ENCODE results near the gene UBE2V1.
"Not testable (repeated sequence)": the region's sequence is repeated elsewhere in the genome, so short reads cannot be mapped to it uniquely, and the experiment has no call there.

Gene UBE2V1

GRCh38 chr20:50112512-50113419 is at the start of gene UBE2V1:
TSS of gene UBE2V1 (minus strand) at chr20:50113150. CDS start at chr20:50113128, 22 bp downstream.
- DNase-seq = peak; percentile 82 to 87

DNA sequence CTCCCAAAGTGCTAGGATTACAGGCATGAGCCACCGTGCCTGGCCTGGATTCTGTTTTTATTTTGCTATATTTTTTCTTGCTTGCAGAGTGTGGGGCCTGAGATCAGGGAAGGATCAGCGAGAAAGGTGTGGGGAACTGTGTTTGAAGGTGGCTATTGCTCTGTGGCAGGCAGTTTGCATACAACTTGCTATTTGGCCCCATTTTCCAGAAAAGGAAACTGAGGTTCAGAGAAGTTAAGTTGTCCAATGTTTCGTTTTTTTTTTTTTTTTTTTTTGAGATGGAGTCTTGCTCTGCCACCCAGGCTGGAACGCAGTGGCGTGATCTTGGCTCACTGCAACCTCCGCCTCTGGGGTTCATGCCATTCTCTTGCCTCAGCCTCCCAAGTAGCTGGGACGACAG is 48.5 kb upstream of the UBE2V1 start:
- not testable (repeated sequence) for DNase-seq

DNA sequence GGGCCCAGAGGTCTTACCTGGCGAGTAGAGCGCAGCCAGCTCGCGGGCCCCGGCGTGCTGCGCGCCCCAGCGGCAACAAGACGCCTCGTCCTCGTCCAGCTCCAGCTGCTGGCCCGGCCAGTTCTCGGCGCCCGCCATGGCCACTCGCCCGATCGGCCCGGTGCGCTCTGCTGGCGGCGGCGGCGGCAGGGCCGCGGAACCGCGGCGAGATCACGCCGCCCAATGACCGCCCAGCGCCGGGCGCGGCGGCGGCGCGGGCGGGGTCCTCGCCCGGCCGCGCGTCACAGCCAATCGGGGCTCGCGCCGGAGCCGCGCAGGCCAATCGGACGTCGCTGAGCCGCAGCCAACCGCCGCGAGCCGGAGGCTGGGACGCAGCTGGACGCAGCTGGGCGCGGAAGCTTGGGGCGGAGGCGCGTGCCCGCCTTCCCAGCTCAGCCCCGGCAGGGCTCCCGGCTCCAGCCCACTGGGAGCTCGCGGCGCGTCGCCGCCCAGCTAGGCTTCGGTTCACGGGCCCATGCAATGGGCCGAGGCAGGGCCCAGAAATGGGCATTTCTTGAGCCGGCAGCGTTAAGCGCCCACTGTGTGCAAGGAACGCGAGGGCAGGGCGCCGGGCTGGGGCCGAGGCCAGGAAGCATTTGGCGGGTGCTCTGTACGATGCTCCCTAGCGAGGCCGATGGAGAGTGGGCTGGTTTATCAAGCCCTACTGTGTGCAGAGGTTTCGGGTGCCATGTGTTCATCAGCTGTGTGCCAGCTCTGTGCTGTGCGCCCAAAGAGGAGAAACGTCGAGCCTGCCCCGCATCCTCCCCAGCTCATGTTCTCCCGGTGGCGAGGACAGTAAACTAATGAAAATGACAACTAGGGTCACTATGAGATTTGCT is 40.8 kb upstream of the UBE2V1 start, which contains the start of gene PEDS1:
Gene PEDS1 (minus strand): TSS at position 224 of the 878 bp plus-strand sequence. CDS start 86 bp downstream, at position 138.
- peak; percentile 65 to 87 for DNase-seq

DNA sequence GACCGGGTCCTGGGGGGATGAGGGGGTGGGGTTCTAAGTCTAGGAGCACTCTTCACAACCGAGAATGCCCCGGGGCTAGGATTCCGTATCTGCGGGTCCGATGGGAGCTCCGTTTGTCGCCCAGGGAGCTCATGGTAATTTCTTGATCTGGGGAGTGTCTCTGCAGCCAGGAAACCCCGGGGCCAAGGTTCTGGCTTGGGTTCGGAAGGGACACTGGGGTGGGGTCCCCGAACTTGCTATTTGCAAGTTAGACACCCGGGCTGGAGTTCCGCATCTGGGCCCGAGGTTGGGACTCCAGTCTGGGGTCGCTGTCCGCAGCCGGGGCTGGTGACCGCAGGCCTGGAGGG is 40.2 kb upstream of the UBE2V1 start:
- no peak for DNase-seq

GRCh38 chr20:50152394-50153152 is 39.6 kb upstream of the UBE2V1 start:
- no peak for DNase-seq

DNA sequence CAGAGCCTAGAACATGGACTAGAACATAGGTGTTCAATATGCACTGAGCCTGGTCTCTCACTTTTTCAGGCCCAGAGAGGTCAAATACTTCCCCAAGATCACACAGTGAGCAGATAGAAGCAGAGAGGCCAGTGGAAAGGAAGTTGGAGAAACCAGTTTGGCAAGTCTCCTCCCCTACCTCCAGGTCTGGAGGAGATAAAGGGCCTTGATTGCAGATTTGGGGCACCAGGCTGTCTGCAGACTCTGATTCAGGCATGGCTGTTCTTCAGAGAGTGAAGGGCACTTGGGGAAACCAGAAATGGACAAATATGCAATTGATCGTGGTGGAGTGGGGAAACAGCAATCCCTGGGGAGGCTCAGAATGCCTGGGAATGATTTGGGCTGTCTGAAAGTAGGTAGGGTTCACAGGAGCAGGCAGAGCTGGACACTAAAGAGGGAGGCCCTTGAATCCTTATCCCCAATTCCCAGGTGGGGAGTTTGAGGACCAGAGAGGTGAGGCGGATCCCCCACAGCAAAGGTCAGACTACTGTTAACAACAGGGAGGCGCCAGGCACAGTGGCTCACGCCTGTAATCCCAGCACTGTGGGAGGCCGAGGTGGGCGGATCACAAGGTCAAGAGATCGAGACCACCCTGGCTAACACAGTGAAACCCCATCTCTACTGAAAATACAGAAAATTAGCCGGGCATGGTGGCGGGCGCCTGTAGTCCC is 38.2 kb upstream of the UBE2V1 start:
- DNase-seq = no peak

- DNase-seq = no peak
Measured at GRCh38 chr20:50149481-50150254, 36.7 kb upstream of the UBE2V1 start.

DNA sequence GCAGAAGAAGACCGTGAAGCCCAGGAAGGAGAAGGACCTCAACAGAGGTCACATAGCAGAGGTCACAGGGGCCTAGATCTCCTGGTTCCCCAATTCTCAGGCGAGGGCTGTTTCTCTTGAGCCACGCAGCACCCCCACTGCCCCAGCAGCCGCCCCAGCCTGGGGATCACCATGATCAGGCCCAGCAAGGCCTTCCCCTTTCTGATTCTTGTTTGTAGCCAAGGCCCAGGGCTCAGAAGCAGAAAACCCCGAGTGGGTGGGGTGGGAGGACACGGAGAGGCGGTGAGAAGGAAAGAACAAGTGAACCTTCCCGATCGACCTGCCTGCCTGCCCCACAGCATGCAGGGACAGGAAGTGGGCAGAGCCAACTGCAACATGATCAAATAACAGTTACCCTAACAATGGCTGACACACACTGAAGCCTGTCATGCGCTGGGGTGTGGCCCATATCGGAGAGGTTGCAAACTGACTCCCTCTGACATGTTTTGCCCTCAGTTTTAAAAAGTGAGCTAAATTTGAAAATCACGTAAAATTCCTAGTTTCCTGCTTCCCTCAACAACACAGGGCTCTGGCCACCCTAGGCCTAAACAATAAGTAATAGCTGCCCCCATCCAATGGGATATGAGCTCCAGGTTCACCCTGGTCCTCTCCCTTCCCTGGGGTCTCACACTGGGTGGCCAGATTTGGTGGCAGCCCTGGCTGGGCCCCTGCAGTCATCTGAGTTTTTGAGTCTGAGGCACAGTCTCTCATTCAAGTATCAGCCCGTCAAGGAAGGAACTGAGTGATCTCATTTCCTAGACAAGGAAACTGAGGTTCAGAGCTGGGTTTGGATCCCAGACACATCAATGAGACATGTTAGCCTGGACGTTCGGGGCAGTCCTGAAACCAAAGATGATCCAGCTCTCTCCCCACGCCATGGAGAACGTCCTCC is 34.0 kb upstream of the UBE2V1 start:
- DNase-seq = no peak

DNA sequence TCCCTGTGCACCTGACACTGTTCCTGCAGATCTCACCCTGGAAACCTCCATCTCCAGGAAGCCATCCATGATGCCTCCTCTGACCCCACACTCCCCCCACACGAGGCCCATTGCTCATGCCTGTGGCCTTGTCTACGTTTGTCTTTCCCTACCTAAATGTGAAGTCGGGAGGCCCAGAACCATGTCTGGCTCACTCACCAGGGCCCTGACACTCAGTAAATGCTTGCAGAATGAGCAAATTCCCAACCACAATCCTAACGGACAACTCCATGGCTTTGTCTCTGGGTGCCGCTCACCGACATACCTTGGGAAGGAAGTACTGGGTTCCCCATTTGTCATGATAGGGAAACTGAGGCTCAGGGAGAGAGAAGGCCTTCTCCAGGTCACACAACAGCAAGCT is 33.3 kb upstream of the UBE2V1 start:
- DNase-seq = no peak

GRCh38 chr20:50145566-50145965 is 32.6 kb upstream of the UBE2V1 start:
- DNase-seq = no peak

DNA sequence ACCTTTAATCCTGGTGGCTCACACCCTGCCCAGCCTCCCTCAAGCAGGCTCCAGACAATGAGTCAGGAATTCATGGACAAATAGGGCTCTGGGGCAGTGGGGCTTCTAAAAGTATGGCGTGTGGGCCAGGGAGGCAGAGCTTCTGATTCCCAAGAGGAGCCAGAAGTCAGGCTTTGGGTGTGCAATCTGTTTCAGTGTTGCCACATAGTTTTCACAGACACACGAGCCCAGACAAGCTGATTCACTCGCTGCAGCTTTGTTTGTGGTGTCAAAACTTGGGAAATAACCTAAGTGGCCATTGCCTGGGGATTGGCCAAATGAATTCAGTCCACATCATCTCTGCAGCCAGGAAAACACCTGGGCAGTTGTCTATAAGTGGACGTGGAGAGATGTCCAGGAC is 31.4 kb upstream of the UBE2V1 start:
- DNase-seq = no peak

DNA sequence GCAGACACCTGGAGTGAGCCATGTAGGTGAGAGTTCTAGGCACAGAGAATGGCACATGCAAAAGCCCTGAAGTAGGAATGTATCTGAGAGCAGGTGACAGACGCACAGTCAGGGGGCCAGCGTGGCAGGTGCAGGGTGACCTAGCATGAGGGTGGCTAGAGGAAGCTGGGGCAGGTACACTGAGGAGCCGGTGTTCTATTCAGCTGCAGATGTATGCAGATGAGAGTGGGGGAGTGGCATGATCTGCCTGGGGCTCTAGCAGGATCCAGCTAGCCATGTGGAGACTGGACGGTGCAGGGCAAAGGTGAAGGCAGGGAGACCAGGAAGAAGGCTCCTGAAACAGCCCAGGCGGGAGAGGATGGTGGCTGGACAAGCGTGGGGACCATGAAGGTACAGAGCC is 29.9 kb upstream of the UBE2V1 start:
- no peak for DNase-seq

- DNase-seq = no peak
Measured at GRCh38 chr20:50141811-50142561, 29.0 kb upstream of the UBE2V1 start.

GRCh38 chr20:50141018-50141675 is 28.2 kb upstream of the UBE2V1 start:
- DNase-seq = no peak

DNA sequence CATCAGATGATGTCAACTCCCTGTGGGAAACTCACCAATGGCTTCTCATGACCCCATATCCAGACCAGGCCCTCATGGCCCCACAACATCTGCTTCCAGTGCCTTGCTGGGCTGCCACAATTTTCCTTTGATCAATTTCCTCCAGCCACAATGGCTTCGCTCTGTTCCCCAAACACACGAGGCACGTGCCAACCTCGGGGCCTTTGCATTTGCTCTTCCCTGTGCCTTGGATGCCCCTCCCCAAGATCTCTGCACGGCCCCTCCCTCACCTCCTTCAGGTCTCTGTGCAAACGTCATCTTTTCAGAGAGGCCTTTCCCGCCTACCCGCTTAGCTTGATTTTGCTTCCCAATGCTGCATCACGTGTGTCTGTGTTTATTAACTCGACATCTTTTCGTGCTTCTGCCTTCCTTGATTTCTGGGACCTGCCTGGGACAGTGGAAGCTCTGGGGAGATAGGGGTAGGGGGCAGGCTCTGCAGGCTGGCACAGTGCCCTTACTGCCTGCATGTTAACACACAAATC is 27.4 kb upstream of the UBE2V1 start:
- DNase-seq = no peak

- no peak for DNase-seq
Measured at GRCh38 chr20:50138479-50139393, 25.8 kb upstream of the UBE2V1 start.

- DNase-seq = no peak
Measured at GRCh38 chr20:50138120-50138478, 25.1 kb upstream of the UBE2V1 start.

- not testable (repeated sequence) for DNase-seq
Measured at GRCh38 chr20:50137702-50138101, 24.8 kb upstream of the UBE2V1 start.

Measured in SHP77 (cell line).